ENCODE data around the gene KRTAP9-1.
"Not testable (repeated sequence)": the region's sequence is repeated elsewhere in the genome, so short reads cannot be mapped to it uniquely, and the experiment has no call there.

KRTAP9-1 gene, protein sequence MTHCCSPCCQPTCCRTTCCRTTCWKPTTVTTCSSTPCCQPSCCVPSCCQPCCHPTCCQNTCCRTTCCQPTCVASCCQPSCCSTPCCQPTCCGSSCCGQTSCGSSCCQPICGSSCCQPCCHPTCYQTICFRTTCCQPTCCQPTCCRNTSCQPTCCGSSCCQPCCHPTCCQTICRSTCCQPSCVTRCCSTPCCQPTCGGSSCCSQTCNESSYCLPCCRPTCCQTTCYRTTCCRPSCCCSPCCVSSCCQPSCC

GRCh38 chr17:41189837-41190318 is at the start of gene KRTAP9-1:
KRTAP9-1 (plus strand) TSS chr17:41189887; CDS start chr17:41189887, 0 bp downstream.
- not testable (repeated sequence) for DNase-seq

DNA sequence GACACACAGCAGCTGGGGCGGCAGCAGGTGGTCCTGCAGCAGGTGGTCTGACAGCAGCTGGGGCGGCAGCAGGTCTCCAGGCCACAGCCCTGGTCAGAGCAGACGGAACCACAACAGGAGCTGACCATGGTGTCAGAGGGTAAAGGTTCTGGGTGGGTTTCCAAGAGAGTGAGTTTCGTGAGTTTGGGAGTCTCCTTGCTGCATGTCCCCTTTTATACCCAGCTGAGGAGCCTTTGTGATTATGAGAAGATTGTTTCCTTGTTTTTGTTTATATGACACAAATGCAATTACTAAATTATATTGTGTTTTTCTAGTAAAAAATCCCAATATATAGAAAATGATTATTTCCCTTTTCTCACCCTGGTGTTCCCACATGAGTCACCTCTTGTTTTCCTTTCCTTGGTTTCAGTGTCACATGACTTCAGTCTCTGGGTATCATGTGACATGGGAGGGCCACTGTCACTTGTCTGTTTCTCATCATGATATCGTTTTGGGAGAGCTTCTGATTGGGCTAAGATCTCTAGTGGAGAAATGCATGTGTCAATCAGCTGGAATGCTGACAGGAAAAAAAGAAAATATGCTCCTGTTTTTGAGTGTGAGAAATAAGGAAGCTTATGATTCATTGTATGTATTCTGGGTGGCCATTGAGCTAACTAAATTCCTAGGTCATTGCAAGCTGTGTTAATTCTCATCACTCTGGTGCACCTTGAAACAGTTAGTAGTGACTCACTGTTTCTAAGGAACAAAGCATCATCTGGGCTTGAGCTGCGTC is 49.1 kb upstream of the KRTAP9-1 start, which contains the start of gene KRTAP4-6:
Gene KRTAP4-6 (minus strand): TSS at position 185 of the 772 bp plus-strand sequence. CDS start 57 bp downstream, at position 128.
- DNase-seq: no peak

GRCh38 chr17:41141361-41141760 is 48.3 kb upstream of the KRTAP9-1 start:
- DNase-seq: no peak

GRCh38 chr17:41144846-41145245 is 44.8 kb upstream of the KRTAP9-1 start:
- DNase-seq: no peak

- no peak for DNase-seq
Measured at GRCh38 chr17:41145261-41145660, 44.4 kb upstream of the KRTAP9-1 start.

DNA sequence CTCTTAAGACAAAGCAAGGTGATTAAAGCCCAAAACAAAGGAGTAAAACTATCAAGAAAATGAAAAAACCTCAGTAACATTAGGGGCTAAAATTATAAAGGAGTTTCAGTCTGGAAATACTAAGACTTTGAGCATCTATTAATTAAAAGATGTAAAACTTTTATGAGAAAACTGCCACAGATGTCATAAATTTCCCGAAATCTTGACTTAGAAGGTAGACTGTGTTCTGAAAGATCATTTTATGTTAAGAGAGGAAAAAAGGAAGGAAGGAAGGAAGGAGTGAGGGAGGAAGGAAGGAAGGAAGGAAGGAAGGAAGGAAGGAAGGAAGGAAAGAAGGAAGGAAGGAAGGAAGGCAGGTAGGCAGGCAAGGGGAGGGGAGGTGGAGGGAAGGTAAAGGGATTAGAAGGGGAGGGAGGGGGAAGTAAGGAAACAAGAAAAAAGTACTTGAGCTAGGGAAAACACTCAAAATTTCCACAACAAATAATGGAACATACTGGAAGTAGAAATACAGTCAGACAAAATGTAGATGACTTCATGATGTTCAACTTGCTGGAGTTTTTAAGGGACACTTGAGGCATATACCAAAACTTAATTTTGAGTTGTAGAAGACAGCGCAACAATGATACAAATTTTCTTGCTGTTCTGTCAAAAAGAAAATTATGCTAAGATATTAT is 42.0 kb upstream of the KRTAP9-1 start:
- no peak for DNase-seq

DNA sequence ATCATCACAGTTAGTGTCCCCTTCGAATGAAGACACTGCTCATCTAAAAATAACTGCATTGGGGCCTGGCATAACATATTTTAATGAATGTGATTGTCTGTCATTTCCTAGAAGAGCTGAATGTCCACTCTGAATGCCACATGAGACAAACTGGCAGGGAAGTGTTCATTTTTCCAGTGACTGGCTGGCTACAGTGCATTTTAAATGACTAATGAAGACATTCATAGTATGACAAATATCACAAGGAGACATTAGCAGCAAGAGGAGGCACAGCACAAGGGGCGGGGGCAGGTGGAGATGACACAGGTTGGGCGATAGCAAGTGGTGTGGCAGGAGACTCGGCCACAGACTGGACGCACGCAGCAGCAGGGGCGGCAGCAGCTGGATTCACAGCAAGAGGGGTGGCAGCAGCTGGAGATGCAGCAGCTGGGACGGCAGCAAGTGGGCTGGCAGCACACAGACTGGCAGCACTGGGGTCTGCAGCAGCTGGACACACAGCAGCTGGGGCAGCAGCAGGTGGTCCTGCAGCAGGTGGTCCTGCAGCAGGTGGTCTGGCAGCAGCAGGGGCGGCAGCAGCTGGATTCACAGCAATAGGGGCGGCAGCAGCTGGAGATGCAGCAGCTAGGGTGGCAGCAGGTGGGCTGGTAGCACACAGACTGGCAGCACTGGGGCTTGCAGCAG is 40.6 kb upstream of the KRTAP9-1 start:
- not testable (repeated sequence) for DNase-seq

DNA sequence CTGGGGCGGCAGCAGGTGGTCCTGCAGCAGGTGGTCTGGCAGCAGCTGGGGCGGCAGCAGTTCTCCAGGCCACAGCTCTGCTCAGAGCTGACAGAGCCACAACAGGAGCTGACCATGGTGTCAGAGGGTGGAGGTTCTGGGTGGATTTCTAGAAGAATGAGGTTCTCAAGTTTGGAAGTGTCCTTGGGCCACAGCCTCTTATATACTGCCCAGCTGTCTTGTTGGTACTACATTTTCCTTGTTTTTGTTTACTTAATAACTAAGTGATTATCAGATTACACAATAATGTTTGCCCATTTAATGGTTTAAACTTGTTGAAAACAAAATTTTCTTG is 40.1 kb upstream of the KRTAP9-1 start, which contains the start of gene KRTAP4-5:
Gene KRTAP4-5 (minus strand): TSS at position 174 of the 334 bp plus-strand sequence. CDS start 58 bp downstream, at position 116.
- no peak for DNase-seq

DNA sequence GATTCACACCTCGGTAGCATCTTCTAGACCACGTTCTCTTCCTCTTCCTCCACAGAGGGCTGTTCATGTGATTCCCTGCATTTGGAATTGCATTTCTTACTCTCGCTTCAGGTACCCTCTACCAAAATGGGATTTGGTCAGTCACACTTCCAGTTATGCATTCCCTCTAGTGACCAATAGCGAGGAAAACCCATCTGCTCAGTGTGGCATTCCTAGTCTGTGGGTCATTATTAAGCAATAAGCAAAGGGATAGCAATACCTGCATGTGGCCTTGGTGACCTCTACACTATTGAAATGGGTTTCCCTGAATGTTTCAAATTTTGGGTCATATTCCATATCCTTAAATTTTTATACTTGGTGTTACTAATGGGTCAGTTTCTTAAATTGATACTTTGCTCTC is 39.7 kb upstream of the KRTAP9-1 start:
- no peak for DNase-seq

DNA sequence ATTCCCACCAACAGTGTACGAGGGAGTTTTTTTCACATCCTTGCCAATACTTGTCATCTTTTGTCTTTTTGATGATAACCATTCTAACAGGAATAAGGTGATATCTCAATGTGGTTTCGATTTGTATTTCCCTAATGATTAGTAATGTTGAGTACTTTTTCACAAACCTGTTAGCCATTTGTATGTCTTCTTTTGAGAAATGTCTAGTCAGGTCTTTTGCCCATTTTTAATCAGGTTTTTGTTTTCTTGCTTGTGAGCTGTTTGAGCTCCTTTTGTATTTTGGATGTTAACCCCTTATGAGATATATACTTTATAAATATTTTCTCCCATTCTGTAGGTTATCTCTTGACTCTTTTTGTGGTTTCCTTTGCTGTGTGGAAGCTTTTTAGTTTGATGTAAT is 38.2 kb upstream of the KRTAP9-1 start:
- DNase-seq: no peak

GRCh38 chr17:41153856-41154255 is 35.8 kb upstream of the KRTAP9-1 start:
- DNase-seq: no peak

DNA sequence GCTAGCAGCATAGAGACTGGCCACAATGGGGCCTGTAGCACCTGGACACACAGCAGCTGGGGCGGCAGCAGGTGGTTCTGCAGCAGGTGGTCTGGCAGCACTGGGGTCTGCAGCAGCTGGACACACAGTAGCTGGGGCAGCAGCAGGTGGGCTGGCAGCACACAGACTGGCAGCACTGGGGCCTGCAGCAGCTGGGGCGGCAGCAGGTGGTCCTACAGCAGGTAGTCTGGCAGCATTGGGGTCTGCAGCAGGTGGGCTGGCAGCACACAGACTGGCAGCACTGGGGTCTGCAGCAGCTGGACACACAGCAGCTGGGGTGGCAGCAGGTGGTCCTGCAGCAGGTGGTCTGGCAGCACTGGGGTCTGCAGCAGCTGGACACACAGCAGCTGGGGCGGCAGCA is 29.5 kb upstream of the KRTAP9-1 start:
- not testable (repeated sequence) for DNase-seq

- no peak for DNase-seq
Measured at GRCh38 chr17:41160648-41161047, 29.0 kb upstream of the KRTAP9-1 start, which contains the start of gene KRTAP4-4. KRTAP4-4 (minus strand) TSS chr17:41160748; CDS start chr17:41160691, 57 bp downstream.

GRCh38 chr17:41163828-41164227 is 25.9 kb upstream of the KRTAP9-1 start:
- DNase-seq: no peak

GRCh38 chr17:41167561-41167960 is 22.1 kb upstream of the KRTAP9-1 start:
- no peak for DNase-seq

GRCh38 chr17:41168121-41168520 is 21.6 kb upstream of the KRTAP9-1 start, which contains the start of gene KRTAP4-3:
KRTAP4-3 (minus strand) TSS chr17:41168221; CDS start chr17:41168172, 49 bp downstream.
- no peak for DNase-seq

- DNase-seq: no peak
Measured at GRCh38 chr17:41171886-41172285, 17.8 kb upstream of the KRTAP9-1 start.

DNA sequence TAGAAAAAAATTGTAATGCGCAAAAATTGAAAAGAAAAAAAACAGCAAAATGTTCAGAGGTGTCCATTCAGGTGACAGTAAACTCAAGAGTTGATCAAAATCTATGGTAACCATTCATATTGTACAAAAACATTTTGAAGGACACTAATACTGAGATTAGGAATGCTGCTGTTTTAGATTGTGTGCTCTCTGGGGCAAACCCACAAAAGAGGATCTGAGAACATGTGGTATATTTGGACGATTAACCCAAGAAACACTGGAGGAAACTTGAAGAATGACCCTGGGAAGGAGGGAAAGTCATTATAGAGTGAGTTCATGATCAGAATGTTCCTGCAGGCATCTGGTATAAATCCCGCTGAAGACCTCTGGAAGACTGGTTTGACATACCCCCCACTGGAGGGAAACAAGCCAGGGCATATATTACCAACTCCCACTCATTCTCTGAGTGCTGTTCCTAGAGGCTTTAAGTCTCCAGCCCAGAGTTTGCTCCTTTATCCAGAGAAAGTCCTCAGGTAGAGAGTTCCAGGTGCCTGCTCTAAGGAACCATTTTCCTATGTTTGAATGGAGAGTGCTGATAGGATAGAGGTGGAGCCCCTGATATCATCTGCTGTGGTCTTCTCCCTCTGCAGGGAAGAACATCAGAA is 12.8 kb upstream of the KRTAP9-1 start:
- DNase-seq: no peak

- DNase-seq: no peak
Measured at GRCh38 chr17:41177727-41178271, 11.9 kb upstream of the KRTAP9-1 start, which contains the start of gene KRTAP4-2. KRTAP4-2 (minus strand) TSS chr17:41178221; CDS start chr17:41178164, 57 bp downstream.

DNA sequence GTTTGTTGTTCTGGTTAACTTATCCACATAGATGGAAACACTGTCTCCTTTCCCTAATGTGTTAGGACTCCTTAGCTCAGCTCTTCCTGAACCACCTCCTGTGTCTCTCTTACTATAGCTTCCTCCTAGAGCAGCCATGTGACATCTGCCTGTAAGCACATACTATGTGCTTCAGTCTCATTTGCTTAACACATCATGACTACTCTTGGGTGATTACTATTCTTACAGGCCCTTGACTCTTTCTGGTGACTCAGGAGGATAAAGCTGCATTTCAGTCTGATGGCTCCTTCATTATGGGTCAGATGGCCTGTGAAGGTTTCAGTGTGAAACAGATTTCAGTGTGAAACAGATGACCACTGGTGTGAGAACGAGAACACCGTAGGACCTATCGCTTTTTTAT is 11.3 kb upstream of the KRTAP9-1 start:
- DNase-seq: no peak

- DNase-seq: no peak
Measured at GRCh38 chr17:41178843-41179616, 10.7 kb upstream of the KRTAP9-1 start.

Data from activated CD8-positive, alpha-beta memory T cell treated with anti-CD3 and anti-CD28 coated beads for 24 hours (primary cell).